Adrenal gland (tissue), 12 donors: ENCODE data around the gene ZNF200. TPM values are rescaled to one million over a fixed set of nuclear protein-coding genes. Genes with fewer than 3 reads are reported as not detected.
"Not testable (repeated sequence)": the region's sequence is repeated elsewhere in the genome, so short reads cannot be mapped to it uniquely, and the experiment has no call there.

Experiments used
- DNase-seq, 7 donors: peaks; one replicate each; pipeline ENCODE4 v3.0.0-alpha.2; 2019 to 2020
- H3K27ac ChIP-seq, 5 donors: fragments of 200-600 bp; sonication (generic) in 4 of 5; 1 replicate in 3 of 5; 2 replicates in 2 of 5; pipeline versions ENCODE4 v1.5.1 to v1.8.0; 2016 to 2020; ENCODE audit warnings: mild to moderate bottlenecking in 1 of 5
- H3K27me3 ChIP-seq: fragments of 200-600 bp; 2 replicates; pipeline ENCODE4 v1.8.0; 2021
- H3K36me3 ChIP-seq, 2 donors: fragments of 200-600 bp; replicated peaks in 1 of 2; 1 replicate in 1 of 2; 2 replicates in 1 of 2; pipeline versions ENCODE4 v1.5.1 to v1.8.0; 2018 to 2022
- H3K4me1 ChIP-seq, 2 donors: fragments of 200-600 bp; replicated peaks in 1 of 2; 1 replicate in 1 of 2; 2 replicates in 1 of 2; pipeline versions ENCODE4 v1.5.1 to v1.8.0; 2018 to 2021
- H3K4me3 ChIP-seq, 4 donors: fragments of 200-600 bp; sonication (generic) in 3 of 4; one replicate each; pipeline ENCODE4 v1.5.1; 2016 to 2018
- H3K9me3 ChIP-seq, 3 donors: fragments of 200-600 bp; sonication (generic) in 1 of 3; replicated peaks in 1 of 3; 1 replicate in 2 of 3; 2 replicates in 1 of 3; pipeline versions ENCODE4 v1.5.1 to v1.8.0; 2016 to 2021
- CTCF ChIP-seq, 6 experiments: fragments of 450-650 bp in 4 of 6; fragments of 200-600 bp in 2 of 6; sonication (generic) in 1 of 6; IDR thresholded peaks; 1 replicate in 5 of 6; 2 replicates in 1 of 6; pipeline versions ENCODE4 v1.5.1 to v1.8.0; 2016 to 2021; ENCODE audit warnings: antibody characterized with exemption in 6 of 6, mild to moderate bottlenecking in 2 of 6, moderate library complexity in 1 of 6
- POLR2A ChIP-seq, 2 donors: fragments of 450-650 bp; IDR thresholded peaks; one replicate each; pipeline ENCODE4 v1.6.1; 2017; ENCODE audit warnings: antibody characterized with exemption in 2 of 2, mild to moderate bottlenecking in 2 of 2, moderate library complexity in 1 of 2
- WGBS, 4 donors: extraction: QIAGEN DNeasy Blood & Tissue Kit in 2 of 4; methylation state at CpG; one replicate each; pipeline versions ENCODE4 v1.1.5 to v1.1.7; 2013 to 2017; 5-methylcytosine and 5-hydroxymethylcytosine counted together
- intact Hi-C, 2 donors: fragments of 100-400 bp; cut with DNase I; formaldehyde crosslinking; loops; one replicate each; pipeline versions ENCODE4 v1.14.1 to v1.15.0; 2022 to 2023
- polyA plus RNA-seq, 3 donors: library from polyadenylated mRNA; stranded (reverse); fragments of 200-250 nt in 2 of 3; fragments of 350-450 nt in 1 of 3; fragmentation: Illumina TruSeq in 1 of 3; extraction: RNeasy Lipid Tissue Mini Kit (QIAGEN cat#74804) in 1 of 3; gene quantifications; one replicate each; pipeline ENCODE4 v1.2.3, GENCODE V29; 2013 to 2014
- total RNA-seq, 9 donors: library from RNA; depleted of rRNA in 4 of 9; stranded (reverse); fragments of >200 nt in 4 of 9; fragments of 120-200 nt in 1 of 9; fragmentation: NEBNext Ultra II Directional in 1 of 9; extraction: Animal tissue kit (Norgen Biotek cat#: 25700) in 1 of 9; gene quantifications; one replicate each; pipeline versions ENCODE4 v1.1.0 to v1.2.4, GENCODE V29; 2013 to 2023
- donor health status: healthy with polysubstance abuse.
- donor health status: Bipolar disorder and iron deficiency.
- donor health status: DM: yes; HTN: yes; CAD: no.
- donor health status: DM: no; HTN: no; CAD: no.
- donor health status: DM: no; HTN: no; CAD: no.
- donor health status: DM: yes; HTN: yes; CAD: no.

ZNF200 gene
- total and polyA plus RNA-seq, 12 donors, result 4.4 to 15.4 (median 8.1) TPM

GRCh38 chr16:3214904-3215600 lies 19.9 kb downstream of the ZNF200 start:
- Histone ChIP-seq H3K27me3 (no peaks in the 10 kb centered on the region), H3K4me1 (no peaks in the 10 kb centered on the region), H3K27ac (no peak overlapping the region), H3K9me3 (no peaks in the 10 kb centered on the region), H3K36me3 (no peaks in the 10 kb centered on the region), H3K4me3 (no peak overlapping the region)
- intact Hi-C loops, result no loop called here
- DNase-seq, result no peak
- WGBS, 4 donors, result 34 to 45% (median 41%) methylated on average over 7 of the region's 7 CpGs
- no peak for TF ChIP-seq POLR2A (IDR thresholded peaks at IDR 0.05)
- no peak for TF ChIP-seq CTCF (IDR thresholded peaks at IDR 0.05)

- Histone ChIP-seq H3K4me1 (no peaks in the 10 kb centered on the region), H3K4me3 (no peak overlapping the region), H3K9me3 (no peaks in the 10 kb centered on the region), H3K27me3 (no peaks in the 10 kb centered on the region), H3K27ac (no peak overlapping the region), H3K36me3 (no peaks in the 10 kb centered on the region)
- DNase-seq, result no peak
- TF ChIP-seq CTCF (IDR thresholded peaks at IDR 0.05), result no peak
- TF ChIP-seq POLR2A (IDR thresholded peaks at IDR 0.05), result no peak
- WGBS, 4 donors, result 60 to 83% (median 68%) methylated on average over 1 of the region's 1 CpG
- intact Hi-C loops, result no loop called here
Measured at GRCh38 chr16:3212567-3212966, 22.4 kb downstream of the ZNF200 start.

DNA sequence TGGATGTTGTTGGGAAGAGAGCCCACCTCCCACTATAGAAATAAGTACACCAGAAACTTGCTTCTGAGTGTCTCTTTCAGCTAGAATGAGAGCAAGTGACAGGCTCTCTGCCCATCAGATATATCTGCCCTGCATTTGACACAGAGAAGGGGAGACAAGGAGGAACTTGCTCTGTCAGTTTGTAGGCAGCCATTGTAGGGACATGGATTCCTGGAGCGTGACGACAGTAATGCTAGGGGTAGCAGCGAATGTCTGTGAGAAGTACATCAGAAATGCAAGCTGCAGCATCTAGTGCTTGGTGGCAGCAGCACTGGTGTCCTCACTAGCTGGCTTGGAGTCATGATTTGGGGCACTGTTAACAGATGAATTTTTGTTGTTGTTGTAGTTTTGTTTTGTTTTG lies 23.0 kb downstream of the ZNF200 start:
- Histone ChIP-seq H3K4me1 (no peaks in the 10 kb centered on the region), H3K27ac (no peak overlapping the region), H3K27me3 (no peaks in the 10 kb centered on the region), H3K36me3 (no peaks in the 10 kb centered on the region), H3K9me3 (no peaks in the 10 kb centered on the region), H3K4me3 (no peak overlapping the region)
- WGBS, 4 donors, result 82 to 90% (median 87%) methylated on average over 3 of the region's 3 CpGs
- intact Hi-C loops, result no loop called here
- DNase-seq, result no peak
- TF ChIP-seq CTCF (IDR thresholded peaks at IDR 0.05), result no peak
- TF ChIP-seq POLR2A (IDR thresholded peaks at IDR 0.05), result no peak

- Histone ChIP-seq H3K27me3 (no peaks in the 10 kb centered on the region), H3K4me1 (no peaks in the 10 kb centered on the region), H3K9me3 (no peaks in the 10 kb centered on the region), H3K4me3 (no peak overlapping the region), H3K36me3 (no peaks in the 10 kb centered on the region), H3K27ac (no peak overlapping the region)
- intact Hi-C loops, result no loop called here
- TF ChIP-seq POLR2A (IDR thresholded peaks at IDR 0.05) (no peak), CTCF (IDR thresholded peaks at IDR 0.05) (no peak)
- no peak for DNase-seq
- 54 to 72% (median 70%) methylated on average over 15 to 19 of the region's 19 CpGs for WGBS, 4 donors
Measured at GRCh38 chr16:3207086-3207953, 27.6 kb downstream of the ZNF200 start.

DNA sequence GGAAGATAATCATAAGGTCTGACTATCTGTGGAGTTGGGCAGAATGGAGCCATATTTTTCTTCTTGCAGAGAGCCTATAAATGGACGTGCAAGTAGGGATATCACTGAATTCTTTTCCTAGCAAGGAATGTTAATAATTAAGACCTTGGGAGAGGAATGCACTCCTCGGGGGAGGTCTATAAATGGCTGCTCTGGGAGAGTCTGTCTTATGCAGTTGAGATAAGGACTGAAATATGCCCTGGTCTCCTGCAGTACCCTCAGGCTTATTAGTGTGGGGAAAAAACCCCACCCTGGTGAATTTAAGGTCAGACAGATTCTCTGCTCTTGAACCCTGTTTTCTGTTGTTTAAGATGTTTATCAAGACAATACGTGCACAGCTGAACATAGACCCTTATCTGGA lies 29.0 kb downstream of the ZNF200 start:
- intact Hi-C loops, H3K27me3 ChIP-seq, DNase-seq, H3K27ac ChIP-seq, H3K4me1 ChIP-seq, H3K4me3 ChIP-seq, H3K36me3 ChIP-seq, H3K9me3 ChIP-seq: not testable (repeated sequence)
- WGBS, 4 donors, result 48 to 57% (median 52%) methylated on average over 3 of the region's 3 CpGs
